ACC112 (cell line): ENCODE measurements around the gene CLK2.

ENCODE experiments used
- H2AFZ ChIP-seq: fragments of 200-600 bp; sonication (generic); one replicate; pipeline ENCODE4 v1.6.0; 2017; ENCODE audit warnings: antibody characterized with exemption, low read length; ENCODE audit not compliant: unreplicated experiment
- H3K27ac ChIP-seq: fragments of 200-600 bp; sonication (generic); 2 replicates; pipeline ENCODE4 v1.5.1; 2014; ENCODE audit warnings: low read depth, mild to moderate bottlenecking, antibody characterized with exemption, low read length, moderate library complexity
- H3K27me3 ChIP-seq: fragments of 200-600 bp; sonication (generic); 2 replicates; pipeline ENCODE4 v1.6.1; 2014; ENCODE audit warnings: mild to moderate bottlenecking, antibody characterized with exemption, low read length, moderate library complexity, mixed read lengths; ENCODE audit not compliant: insufficient read depth
- H3K36me3 ChIP-seq: fragments of 200-600 bp; sonication (generic); 2 replicates; pipeline ENCODE4 v1.6.1; 2016; ENCODE audit warnings: mild to moderate bottlenecking, antibody characterized with exemption, low read length, moderate library complexity, mixed read lengths; ENCODE audit not compliant: insufficient read depth
- H3K4me1 ChIP-seq: fragments of 200-600 bp; sonication (generic); one replicate; pipeline ENCODE4 v1.6.1; 2016; ENCODE audit warnings: low read length, mixed read lengths; ENCODE audit not compliant: insufficient read depth, unreplicated experiment, control insufficient read depth
- H3K4me3 ChIP-seq: fragments of 200-600 bp; sonication (generic); 2 replicates; pipeline ENCODE4 v1.5.1; 2014; ENCODE audit warnings: mild to moderate bottlenecking, low read depth, low read length
- H3K79me2 ChIP-seq: fragments of 200-600 bp; sonication (generic); one replicate; pipeline ENCODE4 v1.6.0; 2016; ENCODE audit warnings: low read length; ENCODE audit not compliant: control insufficient read depth, unreplicated experiment, insufficient read depth

Gene CLK2

GRCh38 chr1:155309423-155310021 is 36.2 kb upstream of the CLK2 start:
- H3K36me3 ChIP-seq, result peaks cover 7% of the 10 kb centered on the region; the same call in 1 of the 2 replicates
- peaks cover 38% of the 10 kb centered on the region for H3K79me2 ChIP-seq
- peak overlapping the region; percentile 97 for H3K27ac ChIP-seq
- H2AFZ ChIP-seq, result peak overlapping the region; percentile 11
- peak overlapping the region; percentile 80 for H3K4me3 ChIP-seq
- H3K4me1 ChIP-seq, result peaks cover 24% of the 10 kb centered on the region
- no peaks in the 10 kb centered on the region for H3K27me3 ChIP-seq

DNA sequence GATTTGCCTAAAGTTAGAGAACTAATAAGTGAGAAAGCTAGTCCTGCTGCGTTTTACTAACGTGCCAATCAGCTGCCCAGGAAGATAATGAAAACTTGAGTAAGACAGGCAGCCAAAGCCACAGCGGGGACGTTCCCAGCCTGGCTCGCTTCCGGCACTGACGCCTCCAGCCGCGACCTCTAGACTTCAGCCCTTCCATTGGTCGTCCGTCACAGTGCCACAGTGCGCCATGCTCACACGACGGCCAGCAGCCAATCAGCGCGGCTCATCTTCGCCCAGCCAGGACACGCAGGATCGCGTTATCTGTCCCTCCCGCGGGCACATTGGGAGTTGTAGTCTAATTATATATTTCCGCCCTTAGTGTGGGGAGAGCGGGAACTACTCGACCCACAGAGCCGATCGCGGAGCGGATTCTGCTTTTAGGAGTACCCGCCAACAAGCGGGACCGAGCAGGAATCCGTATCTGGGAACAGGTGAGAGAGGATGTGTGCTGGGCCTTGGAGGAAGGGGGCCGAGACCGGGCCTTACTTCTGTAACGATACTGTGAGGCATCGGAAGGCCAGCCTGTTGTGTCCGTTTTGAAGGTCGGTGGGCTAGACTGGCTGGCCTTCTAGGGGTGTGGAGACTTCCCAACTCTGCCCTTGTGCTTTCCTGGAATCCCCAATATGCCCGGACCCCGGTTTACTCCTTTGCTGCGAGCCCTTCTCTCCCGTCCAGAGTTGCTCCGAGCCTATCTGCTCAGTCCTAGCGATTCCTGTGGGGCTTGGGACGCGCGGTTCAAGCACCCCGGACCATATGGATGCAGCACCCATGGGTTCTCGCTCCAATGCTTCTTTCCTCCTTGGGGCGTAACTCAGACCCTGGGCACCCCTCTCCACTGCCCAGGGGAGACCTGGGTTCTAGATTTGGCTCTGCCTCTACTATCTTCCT is 35.5 kb upstream of the CLK2 start, which contains the start of gene FDPS:
Gene FDPS, plus strand, starts transcription at position 374 of the 930 bp plus-strand sequence. CDS start 924 bp downstream, outside the sequence.
- H3K36me3 ChIP-seq, result peaks cover 7% of the 10 kb centered on the region; the same call in 1 of the 2 replicates
- H3K79me2 ChIP-seq, result peaks cover 38% of the 10 kb centered on the region
- no peaks in the 10 kb centered on the region for H3K27me3 ChIP-seq
- peak within 1 kb of the TSS; percentile 80 for H3K4me3 ChIP-seq
- peak within 1 kb of the TSS; percentile 97 for H3K27ac ChIP-seq
- H2AFZ ChIP-seq, result peak within 1 kb of the TSS; percentile 91
- peaks cover 24% of the 10 kb centered on the region for H3K4me1 ChIP-seq

DNA sequence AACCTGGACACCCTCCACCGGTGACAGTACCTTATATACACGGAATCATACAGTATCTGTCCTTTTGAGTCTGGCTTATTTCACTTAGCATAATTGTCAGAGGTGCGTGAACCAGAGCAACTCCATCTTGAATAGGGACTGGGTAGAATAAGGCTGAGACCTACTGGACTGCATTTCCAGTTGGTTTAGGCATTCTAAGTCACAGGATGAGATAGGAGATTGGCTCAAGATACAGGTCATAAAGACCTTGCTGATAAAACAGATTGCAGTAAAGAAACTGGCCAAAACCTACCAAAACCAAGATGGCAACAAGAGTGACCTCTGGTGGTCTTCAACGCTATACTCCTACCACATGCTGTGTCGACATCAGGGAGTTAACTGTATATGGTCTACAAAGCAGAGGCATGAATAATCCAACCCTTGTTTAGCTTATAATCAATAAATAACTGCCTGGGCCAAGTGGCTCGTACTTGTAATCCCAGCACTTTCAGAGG is 34.0 kb upstream of the CLK2 start:
- Histone ChIP-seq H3K36me3 (peaks cover under 1% of the 10 kb centered on the region; the same call in 1 of the 2 replicates), H3K4me1 (peaks cover 24% of the 10 kb centered on the region), H3K27ac (0 out of 2 replicates have a peak overlapping the region, but pooled peaks have one; percentile 97), H2AFZ (no peak overlapping the region), H3K27me3 (no peaks in the 10 kb centered on the region), H3K4me3 (no peak overlapping the region), H3K79me2 (peaks cover 34% of the 10 kb centered on the region)

DNA sequence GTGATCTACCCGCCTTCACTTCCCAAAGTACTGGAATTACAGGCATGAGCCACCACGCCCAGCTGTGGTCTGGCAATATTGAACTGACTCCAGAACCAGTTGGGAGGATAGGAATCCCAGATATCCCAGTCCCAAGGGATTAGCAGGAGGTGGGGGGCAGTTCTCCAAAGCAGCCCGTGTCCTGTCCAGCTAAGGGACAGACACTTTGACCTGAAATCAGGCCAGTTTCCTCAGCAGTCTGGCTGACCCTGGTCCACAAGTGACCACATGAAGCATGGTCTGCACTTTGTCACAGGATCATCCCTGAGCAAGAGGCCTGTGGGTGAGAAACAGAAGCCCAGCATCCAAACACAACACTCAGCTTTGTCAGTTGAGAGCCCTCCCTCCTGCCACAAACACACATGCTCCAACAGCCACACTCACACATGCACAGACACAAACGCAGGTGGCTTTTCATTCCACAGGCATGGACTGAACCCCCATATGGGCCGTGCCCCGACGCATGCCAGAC is 32.6 kb upstream of the CLK2 start:
- Histone ChIP-seq H3K27me3 (no peaks in the 10 kb centered on the region), H2AFZ (peak overlapping the region; percentile 3), H3K79me2 (peaks cover 22% of the 10 kb centered on the region), H3K27ac (no peak overlapping the region), H3K4me1 (peaks cover 20% of the 10 kb centered on the region), H3K4me3 (no peak overlapping the region), H3K36me3 (no peaks in the 10 kb centered on the region)

DNA sequence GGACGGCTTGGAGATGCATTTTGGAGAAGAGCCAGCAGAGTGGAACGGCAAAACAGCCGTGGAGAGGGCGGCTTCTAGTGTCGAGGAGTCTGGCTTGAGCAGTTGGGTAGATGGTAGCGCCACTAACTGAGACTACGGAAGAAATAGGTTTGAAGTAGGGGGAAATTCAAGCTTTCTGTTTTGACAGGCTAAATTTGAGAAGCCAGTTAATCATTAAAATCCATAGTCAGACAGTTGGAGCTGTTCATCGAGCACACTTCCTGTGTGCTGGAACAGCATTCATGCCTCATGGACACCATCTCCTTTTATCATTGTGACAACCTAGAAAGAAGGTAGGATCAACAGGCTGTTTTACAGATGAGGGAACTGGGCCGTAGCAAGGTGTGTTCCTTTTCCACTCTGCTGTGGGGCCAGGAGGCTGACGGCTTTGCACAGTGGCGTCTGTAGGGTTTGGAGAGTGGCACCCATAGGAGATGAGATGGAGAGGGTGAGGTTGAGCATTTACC is 31.3 kb upstream of the CLK2 start:
- peaks cover 10% of the 10 kb centered on the region for H3K4me1 ChIP-seq
- H3K4me3 ChIP-seq, result no peak overlapping the region
- H2AFZ ChIP-seq, result no peak overlapping the region
- H3K27me3 ChIP-seq, result no peaks in the 10 kb centered on the region
- H3K36me3 ChIP-seq, result no peaks in the 10 kb centered on the region
- peaks cover 9% of the 10 kb centered on the region for H3K79me2 ChIP-seq
- H3K27ac ChIP-seq, result no peak overlapping the region

GRCh38 chr1:155301342-155301841 is 28.1 kb upstream of the CLK2 start, which contains the start of gene PKLR:
PKLR (minus strand) TSS chr1:155301438; CDS start chr1:155301395, 43 bp downstream.
- Histone ChIP-seq H3K27me3 (peaks cover 13% of the 10 kb centered on the region), H2AFZ (no peak within 1 kb of the TSS), H3K79me2 (no peaks in the 10 kb centered on the region), H3K4me3 (no peak within 1 kb of the TSS), H3K27ac (no peak within 1 kb of the TSS), H3K4me1 (peaks cover 4% of the 10 kb centered on the region), H3K36me3 (no peaks in the 10 kb centered on the region)

DNA sequence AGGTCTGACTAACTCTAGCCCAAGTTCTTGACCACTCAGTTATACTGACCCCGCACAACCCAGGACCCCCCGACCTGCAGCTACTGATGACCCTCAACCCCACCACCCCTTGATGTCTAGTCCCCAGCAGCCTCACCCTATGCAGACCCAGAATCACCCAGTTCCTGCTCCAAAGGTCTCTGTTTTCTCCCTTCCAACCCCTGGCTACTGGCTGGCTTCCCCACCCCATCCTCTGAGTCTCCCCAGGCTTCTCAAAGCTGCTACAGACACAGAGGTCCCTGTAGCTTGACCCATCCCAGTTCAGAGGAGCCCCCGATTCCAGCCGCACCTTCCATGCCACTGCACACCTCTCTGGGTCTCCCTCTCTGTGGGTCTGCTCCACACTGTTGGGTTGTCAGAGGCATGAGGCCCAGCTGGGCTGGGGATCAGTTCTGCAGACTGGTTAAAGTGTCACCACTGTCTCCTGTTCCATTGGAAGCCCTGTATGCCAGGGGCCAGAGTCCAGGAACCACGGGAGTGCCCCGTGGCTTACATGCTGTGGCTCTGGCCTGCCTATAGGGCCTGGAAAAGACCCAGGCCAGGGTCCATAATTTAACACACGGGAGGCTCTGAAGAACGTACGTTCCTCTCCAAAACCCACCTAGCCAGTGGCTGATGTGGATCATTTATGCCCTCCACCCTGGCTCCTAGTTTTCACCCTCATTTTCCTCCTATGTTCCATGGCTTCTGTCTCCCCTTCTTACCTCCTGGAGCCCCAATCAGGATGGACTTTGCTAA is 27.4 kb upstream of the CLK2 start:
- H2AFZ ChIP-seq, result no peak overlapping the region
- no peak overlapping the region for H3K4me3 ChIP-seq
- no peaks in the 10 kb centered on the region for H3K79me2 ChIP-seq
- H3K27me3 ChIP-seq, result peaks cover 20% of the 10 kb centered on the region
- peaks cover under 1% of the 10 kb centered on the region for H3K4me1 ChIP-seq
- no peak overlapping the region for H3K27ac ChIP-seq
- H3K36me3 ChIP-seq, result no peaks in the 10 kb centered on the region

- Histone ChIP-seq H3K4me1 (no peaks in the 10 kb centered on the region), H3K79me2 (no peaks in the 10 kb centered on the region), H3K27ac (no peak overlapping the region), H3K4me3 (no peak overlapping the region), H2AFZ (no peak overlapping the region), H3K36me3 (no peaks in the 10 kb centered on the region), H3K27me3 (peaks cover 27% of the 10 kb centered on the region)
These were observed 26.7 kb upstream of the CLK2 start for GRCh38 chr1:155300024-155300423.

DNA sequence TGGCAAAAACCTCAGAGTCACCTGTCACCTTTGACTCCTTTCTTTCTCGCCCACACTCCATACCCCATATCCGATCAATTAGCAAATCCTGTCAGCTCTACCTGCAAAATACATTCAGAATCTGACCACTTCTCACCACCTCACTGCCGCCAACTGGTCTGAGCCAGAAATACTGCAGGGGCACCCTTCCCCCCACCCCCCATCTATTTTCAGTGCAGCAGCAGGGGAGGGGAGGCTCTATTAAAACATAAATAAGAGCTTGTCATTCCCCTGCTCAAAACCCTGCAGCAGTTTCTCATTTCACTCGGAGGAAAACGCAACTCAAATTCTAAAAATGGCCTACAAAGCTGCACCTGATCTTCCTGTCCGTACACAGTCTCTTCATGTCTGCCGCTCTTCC is 24.1 kb upstream of the CLK2 start:
- no peak overlapping the region for H3K4me3 ChIP-seq
- H3K27ac ChIP-seq, result no peak overlapping the region
- no peaks in the 10 kb centered on the region for H3K36me3 ChIP-seq
- H3K27me3 ChIP-seq, result peaks cover 52% of the 10 kb centered on the region
- no peaks in the 10 kb centered on the region for H3K4me1 ChIP-seq
- H2AFZ ChIP-seq, result no peak overlapping the region
- H3K79me2 ChIP-seq, result no peaks in the 10 kb centered on the region

- no peaks in the 10 kb centered on the region for H3K79me2 ChIP-seq
- H3K4me1 ChIP-seq, result no peaks in the 10 kb centered on the region
- H3K4me3 ChIP-seq, result no peak overlapping the region
- no peak overlapping the region for H3K27ac ChIP-seq
- peaks cover 52% of the 10 kb centered on the region for H3K27me3 ChIP-seq
- no peaks in the 10 kb centered on the region for H3K36me3 ChIP-seq
- H2AFZ ChIP-seq, result no peak overlapping the region
These were observed 23.4 kb upstream of the CLK2 start for GRCh38 chr1:155296661-155297060.
